HG02763 (cell line): ENCODE measurements around the gene GAS2L2.

Experiments used
- ATAC-seq: cut with Tn5 transposase; IDR thresholded peaks from one replicate; pipeline ENCODE4 v1.9.1; 2021; ENCODE audit warnings: mild to moderate bottlenecking, moderate library complexity; ENCODE audit not compliant: unreplicated experiment

The GAS2L2 gene

GRCh38 chr17:35748341-35748841 is 4.6 kb downstream of the GAS2L2 start:
- ATAC-seq = no peak

GRCh38 chr17:35747540-35748017 is 5.5 kb downstream of the GAS2L2 start:
- no peak for ATAC-seq

DNA sequence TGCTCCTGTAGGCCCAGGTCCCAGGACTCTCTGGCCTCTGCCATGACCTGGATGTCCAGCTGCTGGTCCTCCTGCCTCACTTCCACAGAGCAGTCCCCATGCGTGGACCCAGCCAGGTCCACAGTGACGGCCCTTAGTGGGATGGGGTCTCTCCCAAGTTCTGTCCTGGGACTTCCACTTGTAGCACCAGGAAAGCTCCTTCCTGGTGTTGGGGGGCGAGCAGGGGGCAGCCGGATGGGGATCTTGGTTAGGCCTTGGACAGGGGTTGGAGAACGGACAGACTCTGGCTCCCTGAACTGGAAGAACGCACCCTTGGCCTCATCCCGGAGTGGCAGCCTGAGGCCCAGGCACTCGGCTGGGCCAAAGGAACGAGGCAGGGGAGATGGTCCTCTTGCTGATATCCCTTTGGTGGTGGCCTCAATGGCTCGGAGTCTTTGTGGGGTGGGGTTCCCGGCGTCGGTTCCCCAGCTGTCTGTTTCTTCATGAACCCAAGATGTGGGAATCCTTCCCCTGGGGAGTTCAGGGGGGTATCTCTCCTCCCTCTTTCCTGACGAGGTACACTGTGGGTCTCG is 7.2 kb downstream of the GAS2L2 start:
- no peak for ATAC-seq

- ATAC-seq = no peak
Measured at GRCh38 chr17:35745246-35745645, 7.8 kb downstream of the GAS2L2 start.

DNA sequence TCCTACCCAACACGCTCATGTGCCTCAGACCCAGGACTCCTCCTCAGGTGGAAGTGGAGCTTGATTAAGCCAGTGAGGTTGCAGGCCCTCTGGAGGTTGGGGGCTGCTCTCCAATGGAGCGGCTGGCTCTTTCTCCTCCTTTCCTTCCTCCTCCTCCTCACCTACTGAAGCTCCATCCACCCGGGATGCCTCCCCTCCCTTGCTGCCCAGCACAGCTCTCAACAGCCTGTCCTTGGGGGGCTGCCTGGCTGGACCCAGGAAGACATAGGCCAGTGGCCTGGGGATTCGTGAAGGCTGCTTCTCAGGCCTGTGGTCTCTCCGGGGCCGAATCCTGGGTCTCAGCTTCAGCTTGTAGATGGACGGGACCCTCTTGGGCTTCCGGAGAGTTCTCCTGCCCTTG is 8.2 kb downstream of the GAS2L2 start:
- no peak for ATAC-seq

DNA sequence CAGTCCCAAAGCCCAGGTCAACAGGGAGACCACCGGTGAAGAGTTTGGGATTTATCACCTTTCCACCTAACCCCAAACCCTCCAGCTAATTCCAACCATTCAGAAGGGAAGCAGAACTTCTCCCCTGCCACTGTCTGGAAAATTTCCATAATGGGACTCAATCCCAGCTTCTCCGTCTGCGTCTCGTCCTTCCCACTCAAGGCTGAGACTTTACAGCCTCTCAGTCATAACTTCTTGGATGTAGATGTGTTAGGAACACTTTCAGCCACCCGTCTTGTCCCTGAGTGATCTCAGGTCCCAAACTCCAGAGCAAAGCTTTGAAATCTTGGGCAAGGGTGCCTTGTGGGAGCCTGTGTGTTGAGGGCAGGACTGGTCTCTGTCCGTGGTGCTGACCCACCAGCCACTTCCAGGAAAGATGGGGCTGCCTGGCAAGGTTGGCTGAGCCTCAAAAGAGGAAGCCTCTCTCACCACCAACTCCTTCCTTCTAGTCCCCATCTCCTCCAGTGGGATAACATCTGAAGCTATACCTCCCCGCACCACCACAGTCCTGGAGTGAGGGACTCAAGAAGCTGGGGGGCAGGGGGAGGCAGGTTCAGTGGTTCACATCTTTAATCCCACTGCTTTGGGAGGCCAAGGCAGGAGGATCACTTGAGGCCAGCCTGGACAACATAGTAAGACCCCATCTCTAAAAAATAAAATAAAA is 9.3 kb downstream of the GAS2L2 start:
- ATAC-seq = no peak

GRCh38 chr17:35742896-35743477 is 10.1 kb downstream of the GAS2L2 start:
- no peak for ATAC-seq

DNA sequence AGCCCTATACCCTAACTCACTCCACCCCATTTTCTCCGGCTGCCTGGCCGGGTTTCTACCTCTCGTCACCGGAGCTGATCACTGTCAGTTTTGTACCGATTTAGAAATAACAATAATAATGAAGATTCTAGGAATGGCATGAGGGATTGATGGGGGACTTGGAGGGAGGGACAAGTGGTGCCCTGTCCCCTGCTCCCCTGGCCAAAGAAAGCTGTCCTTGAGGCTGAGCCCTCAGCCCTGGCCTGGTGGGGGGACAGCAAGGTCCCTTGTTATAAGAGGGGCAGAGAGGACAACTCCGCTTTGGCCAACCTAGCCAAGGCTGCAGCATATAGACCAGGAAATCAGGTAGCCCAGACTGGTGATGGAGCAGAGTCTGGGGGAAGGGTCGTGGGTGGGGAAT is 10.5 kb downstream of the GAS2L2 start:
- ATAC-seq = no peak

DNA sequence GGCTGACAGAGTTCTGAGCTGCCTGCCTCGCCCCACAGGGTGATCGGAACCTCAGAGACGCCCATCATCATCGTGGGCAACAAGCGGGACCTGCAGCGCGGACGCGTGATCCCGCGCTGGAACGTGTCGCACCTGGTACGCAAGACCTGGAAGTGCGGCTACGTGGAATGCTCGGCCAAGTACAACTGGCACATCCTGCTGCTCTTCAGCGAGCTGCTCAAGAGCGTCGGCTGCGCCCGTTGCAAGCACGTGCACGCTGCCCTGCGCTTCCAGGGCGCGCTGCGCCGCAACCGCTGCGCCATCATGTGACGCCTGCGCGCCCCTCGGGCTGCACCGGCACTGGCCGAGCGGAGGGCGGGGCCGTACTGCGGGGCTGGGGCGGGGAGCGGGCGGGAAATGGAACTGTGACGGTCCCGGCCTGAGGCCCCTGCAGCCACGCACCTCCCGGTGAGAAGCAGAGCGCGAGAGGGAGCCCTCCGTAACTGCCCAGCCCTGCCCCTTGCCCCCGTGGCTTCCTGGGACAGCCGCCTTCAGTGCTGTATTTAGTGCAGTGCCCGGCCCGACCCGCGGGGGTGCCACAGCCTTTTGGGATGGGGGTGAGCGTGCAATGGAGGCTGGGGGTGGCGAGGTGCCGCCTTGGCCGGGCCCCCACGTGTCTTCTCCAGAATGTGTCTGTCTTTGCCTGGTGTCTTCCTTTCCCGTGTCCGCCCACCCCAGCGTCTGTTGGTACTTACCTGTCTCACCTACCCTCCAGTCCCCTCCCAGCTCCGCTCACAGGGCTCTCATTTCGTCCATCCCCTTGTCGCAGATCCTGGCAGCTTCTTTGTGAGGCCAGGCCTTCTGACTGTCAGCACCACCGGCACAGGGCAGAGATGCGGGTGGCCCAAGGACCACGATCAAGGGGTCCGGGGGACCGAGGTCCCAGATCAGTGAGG is 11.8 kb downstream of the GAS2L2 start:
- ATAC-seq = no peak

DNA sequence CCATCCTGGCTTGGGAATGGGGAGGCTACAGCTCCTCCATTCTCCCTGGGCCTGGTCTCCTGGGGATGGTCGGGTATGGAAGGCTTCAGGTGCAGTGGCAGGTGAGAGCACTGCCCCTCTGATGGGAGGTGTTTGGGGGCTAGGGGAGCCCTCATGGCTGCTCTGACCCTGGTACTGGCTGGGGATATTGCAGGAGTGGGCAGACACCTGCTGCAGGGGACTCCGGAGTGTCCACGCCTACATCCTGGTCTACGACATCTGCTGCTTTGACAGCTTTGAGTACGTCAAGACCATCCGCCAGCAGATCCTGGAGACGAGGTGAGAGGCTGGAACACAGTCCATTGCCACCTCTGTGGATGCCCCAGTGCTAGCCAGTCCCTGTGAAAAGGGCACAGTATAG is 12.8 kb downstream of the GAS2L2 start:
- ATAC-seq = no peak

GRCh38 chr17:35738519-35739133 is 14.4 kb downstream of the GAS2L2 start:
- no peak for ATAC-seq

- ATAC-seq = no peak
Measured at GRCh38 chr17:35736236-35736635, 16.8 kb downstream of the GAS2L2 start.

DNA sequence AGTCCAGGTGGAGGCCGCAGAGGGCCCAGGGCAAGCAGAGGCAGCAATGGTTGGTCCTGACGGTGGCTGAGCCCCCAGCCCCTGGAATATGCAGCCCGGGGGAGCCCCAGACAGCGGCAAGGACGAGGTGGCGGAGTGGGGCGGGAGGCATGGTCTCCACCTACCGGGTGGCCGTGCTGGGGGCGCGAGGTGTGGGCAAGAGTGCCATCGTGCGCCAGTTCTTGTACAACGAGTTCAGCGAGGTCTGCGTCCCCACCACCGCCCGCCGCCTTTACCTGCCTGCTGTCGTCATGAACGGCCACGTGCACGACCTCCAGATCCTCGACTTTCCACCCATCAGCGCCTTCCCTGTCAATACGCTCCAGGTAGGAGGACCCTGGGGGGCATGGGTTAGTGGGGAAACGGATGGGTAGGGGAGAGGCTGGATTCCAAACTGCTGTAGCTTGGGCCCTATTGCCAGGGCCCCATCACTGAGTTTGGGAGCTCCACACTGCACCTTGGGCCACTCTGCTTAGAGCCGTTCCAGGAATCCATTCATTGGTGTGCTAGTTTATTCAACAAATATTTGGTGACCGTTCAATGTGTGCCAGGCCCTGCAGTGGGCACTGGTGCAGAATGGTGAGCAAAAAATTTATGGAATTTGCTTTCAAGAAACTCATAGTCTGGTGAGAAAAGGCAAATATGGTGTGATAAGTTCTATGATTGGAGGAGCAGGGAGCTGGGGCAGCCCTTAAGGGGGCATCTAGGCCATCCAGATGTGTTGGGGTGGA is 17.8 kb downstream of the GAS2L2 start:
- ATAC-seq = no peak

- no peak for ATAC-seq
Measured at GRCh38 chr17:35734396-35734795, 18.6 kb downstream of the GAS2L2 start.

DNA sequence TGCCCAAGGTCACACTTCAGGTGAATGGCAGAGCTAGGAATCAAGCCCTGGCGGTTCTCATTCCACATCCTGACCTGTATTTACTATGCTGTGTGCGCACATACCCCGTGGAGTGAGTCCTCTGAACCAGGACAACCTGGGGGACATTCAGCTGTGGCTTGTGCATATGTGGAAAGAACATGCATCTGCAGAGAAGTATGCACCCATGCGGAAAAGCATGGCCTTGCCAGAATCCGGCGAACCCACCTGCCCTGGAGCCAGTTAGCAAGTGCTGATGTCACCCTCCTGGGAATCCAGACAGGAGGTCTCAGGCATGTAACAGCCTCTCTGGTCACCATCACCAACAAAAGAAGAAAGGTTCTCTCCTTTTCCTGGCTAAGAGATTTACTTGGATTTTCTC is 19.7 kb downstream of the GAS2L2 start:
- ATAC-seq = no peak

- ATAC-seq = no peak
Measured at GRCh38 chr17:35732806-35733136, 20.3 kb downstream of the GAS2L2 start.

GRCh38 chr17:35731917-35732805 is 20.9 kb downstream of the GAS2L2 start:
- ATAC-seq = no peak

DNA sequence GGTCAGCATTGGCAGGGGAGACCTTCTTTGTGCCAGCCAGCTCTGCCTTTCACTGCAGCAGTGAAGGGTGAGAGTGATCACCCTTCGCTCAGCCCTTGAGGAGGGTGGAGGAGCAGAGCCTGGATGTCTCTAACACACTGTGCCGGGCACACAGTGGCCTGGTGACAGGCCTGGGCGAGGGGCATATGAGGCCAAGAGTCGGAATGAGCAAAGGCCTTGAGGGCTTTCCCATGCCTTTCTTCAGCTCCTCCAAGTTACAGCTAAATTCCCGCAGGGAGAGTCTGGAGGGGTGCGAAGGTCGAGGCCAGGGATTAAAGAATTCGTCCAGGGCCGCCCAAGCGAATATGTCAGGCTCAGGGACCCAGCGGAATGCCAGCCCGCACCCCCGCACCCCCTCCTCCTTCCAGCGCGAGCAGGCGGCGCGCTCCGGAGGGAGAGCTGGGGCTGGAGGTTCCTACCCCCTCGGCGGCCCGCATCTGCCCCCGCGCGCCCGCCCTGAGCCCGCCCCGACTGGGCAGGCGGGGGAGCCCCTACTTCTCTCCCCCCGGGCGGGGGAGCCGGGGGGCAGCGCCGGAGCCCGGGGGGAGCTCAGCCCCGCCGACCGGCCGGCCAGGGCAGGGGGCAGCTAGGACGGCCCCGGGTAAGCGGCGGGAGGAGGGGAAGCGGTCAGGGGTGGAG is 21.7 kb downstream of the GAS2L2 start, which contains the start of gene RASL10B:
Gene RASL10B (plus strand): TSS at position 401 of the 678 bp plus-strand sequence. CDS start 3,546 bp downstream, outside the sequence.
- no peak for ATAC-seq
